RWPE2 (cell line): ENCODE data around the gene GNE.
"Not testable (repeated sequence)": the region's sequence is repeated elsewhere in the genome, so short reads cannot be mapped to it uniquely, and the experiment has no call there.

ENCODE experiments used
- ATAC-seq: fragments of 200-7000 bp; cut with Tn5 transposase; 3 replicates; pipeline ENCODE4 v1.9.1; 2021; ENCODE audit warnings: low read depth
- DNase-seq: peaks from one replicate; pipeline ENCODE4 v3.0.0-alpha.2; 2020; ENCODE audit warnings: low spot score
- H3K27ac ChIP-seq: fragments of 450-650 bp; 2 replicates; pipeline ENCODE4 v1.5.1; 2017; ENCODE audit warnings: mild to moderate bottlenecking; ENCODE audit not compliant: poor library complexity, severe bottlenecking
- H3K27me3 ChIP-seq: fragments of 250-450 bp; sonication (Bioruptor Pico); 2 replicates; pipeline ENCODE4 v1.5.1; 2021; ENCODE audit warnings: mild to moderate bottlenecking, moderate library complexity; ENCODE audit not compliant: insufficient read depth, poor library complexity, severe bottlenecking
- H3K36me3 ChIP-seq: fragments of 250-450 bp; sonication (Bioruptor Pico); 2 replicates; pipeline ENCODE4 v1.5.1; 2020; ENCODE audit warnings: low read depth, mild to moderate bottlenecking, moderate library complexity
- H3K4me1 ChIP-seq: fragments of 250-450 bp; sonication (Bioruptor Pico); 2 replicates; pipeline ENCODE4 v1.5.1; 2021; ENCODE audit warnings: mild to moderate bottlenecking, moderate library complexity; ENCODE audit not compliant: insufficient read depth, poor library complexity, severe bottlenecking
- H3K4me3 ChIP-seq: fragments of 250-450 bp; sonication (Bioruptor Pico); 2 replicates; pipeline ENCODE4 v1.5.1; 2021; ENCODE audit warnings: mild to moderate bottlenecking, moderate library complexity; ENCODE audit not compliant: severe bottlenecking
- H3K9me3 ChIP-seq: fragments of 250-450 bp; sonication (Bioruptor Pico); 2 replicates; pipeline ENCODE4 v1.5.1; 2021; ENCODE audit warnings: mild to moderate bottlenecking, moderate library complexity; ENCODE audit not compliant: severe bottlenecking
- TF ChIP-seq, protein P1 (sequence below): fragments of 450-650 bp; IDR thresholded peaks from one replicate; pipeline ENCODE4 v1.5.1; 2017; ENCODE audit warnings: mild to moderate bottlenecking, moderate library complexity; ENCODE audit not compliant: poor library complexity, severe bottlenecking

Gene GNE

DNA sequence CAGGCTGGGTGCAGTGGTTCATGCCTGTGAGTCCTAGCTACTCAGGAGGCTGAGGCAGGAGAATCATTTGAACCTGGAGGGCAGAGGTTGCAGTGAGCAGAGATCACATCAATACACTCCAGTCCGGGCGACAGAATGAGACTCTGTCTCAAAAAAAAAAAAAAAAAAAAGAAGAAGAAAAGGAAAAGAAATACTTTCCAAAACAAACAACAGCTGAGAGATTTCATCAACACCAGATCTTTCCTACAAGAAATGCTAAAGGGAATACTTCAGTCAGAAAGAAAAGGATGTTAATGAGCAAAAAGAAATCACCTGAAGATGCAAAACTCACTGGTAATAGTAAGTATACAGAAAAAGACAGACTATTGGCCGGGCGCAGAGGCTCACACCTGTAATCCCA is 80.7 kb downstream of the GNE start:
- H3K4me3 ChIP-seq: no peak overlapping the region
- ATAC-seq (no peak), DNase-seq (no peak)
- TF ChIP-seq, protein P1, sequence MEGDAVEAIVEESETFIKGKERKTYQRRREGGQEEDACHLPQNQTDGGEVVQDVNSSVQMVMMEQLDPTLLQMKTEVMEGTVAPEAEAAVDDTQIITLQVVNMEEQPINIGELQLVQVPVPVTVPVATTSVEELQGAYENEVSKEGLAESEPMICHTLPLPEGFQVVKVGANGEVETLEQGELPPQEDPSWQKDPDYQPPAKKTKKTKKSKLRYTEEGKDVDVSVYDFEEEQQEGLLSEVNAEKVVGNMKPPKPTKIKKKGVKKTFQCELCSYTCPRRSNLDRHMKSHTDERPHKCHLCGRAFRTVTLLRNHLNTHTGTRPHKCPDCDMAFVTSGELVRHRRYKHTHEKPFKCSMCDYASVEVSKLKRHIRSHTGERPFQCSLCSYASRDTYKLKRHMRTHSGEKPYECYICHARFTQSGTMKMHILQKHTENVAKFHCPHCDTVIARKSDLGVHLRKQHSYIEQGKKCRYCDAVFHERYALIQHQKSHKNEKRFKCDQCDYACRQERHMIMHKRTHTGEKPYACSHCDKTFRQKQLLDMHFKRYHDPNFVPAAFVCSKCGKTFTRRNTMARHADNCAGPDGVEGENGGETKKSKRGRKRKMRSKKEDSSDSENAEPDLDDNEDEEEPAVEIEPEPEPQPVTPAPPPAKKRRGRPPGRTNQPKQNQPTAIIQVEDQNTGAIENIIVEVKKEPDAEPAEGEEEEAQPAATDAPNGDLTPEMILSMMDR: no peak
- H3K27me3 ChIP-seq: no peaks in the 10 kb centered on the region
- H3K27ac ChIP-seq: no peak overlapping the region
- no peaks in the 10 kb centered on the region for H3K4me1 ChIP-seq
- H3K9me3 ChIP-seq: no peaks in the 10 kb centered on the region
- H3K36me3 ChIP-seq: no peaks in the 10 kb centered on the region

DNA sequence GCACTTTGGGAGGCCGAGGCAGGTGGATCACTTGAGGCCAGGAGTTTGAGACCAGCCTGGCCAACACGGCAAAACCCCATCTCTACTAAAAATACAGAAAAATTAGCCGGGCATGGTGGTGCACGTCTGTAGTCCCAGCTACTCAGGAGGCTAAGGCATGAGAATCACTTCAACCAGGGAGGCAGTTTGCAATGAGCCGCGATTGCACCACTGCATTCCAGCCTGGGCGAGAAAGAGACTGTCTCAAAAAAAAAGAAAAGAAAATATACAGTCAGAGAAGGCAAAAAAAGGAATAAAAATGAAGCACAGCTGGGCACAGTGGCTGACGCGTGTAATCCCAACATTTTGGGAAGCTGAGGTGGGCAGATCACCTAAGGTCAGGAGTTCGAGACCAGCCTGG is 81.8 kb downstream of the GNE start:
- H3K27me3 ChIP-seq, DNase-seq, ATAC-seq, H3K9me3 ChIP-seq, H3K36me3 ChIP-seq, H3K4me3 ChIP-seq, H3K4me1 ChIP-seq, H3K27ac ChIP-seq: not testable (repeated sequence)

GRCh38 chr9:36175209-36175608 is 83.0 kb downstream of the GNE start:
- DNase-seq, H3K9me3 ChIP-seq, H3K4me1 ChIP-seq, H3K27me3 ChIP-seq, H3K4me3 ChIP-seq, ATAC-seq, H3K27ac ChIP-seq, H3K36me3 ChIP-seq: not testable (repeated sequence)

DNA sequence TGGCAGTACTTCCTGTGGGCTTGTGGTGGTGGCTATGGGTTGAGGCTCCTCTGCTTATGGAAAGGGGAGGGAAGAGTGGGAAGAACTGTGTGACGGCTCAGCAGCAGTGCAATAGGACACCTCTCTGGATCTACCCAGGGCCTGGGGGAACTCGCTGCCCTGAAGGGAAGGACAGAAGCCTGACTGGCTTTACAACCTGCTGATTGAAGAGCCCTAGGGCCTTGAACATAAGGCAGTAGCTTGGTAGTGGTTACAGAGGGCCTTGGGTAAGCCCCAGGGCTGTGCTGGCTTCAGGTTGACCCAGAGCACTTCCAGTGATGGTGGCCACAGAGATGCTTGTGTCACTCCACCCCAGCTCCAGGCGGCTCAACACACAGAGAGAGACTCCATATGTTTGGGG is 83.5 kb downstream of the GNE start:
- no peak overlapping the region for H3K27ac ChIP-seq
- H3K9me3 ChIP-seq: no peaks in the 10 kb centered on the region
- TF ChIP-seq, protein P1: no peak
- ATAC-seq (no peak), DNase-seq (no peak)
- no peaks in the 10 kb centered on the region for H3K4me1 ChIP-seq
- no peaks in the 10 kb centered on the region for H3K27me3 ChIP-seq
- no peaks in the 10 kb centered on the region for H3K36me3 ChIP-seq
- no peak overlapping the region for H3K4me3 ChIP-seq

- Histone ChIP-seq H3K4me3 (no peak overlapping the region), H3K9me3 (no peaks in the 10 kb centered on the region), H3K4me1 (no peaks in the 10 kb centered on the region), H3K27me3 (no peaks in the 10 kb centered on the region), H3K36me3 (no peaks in the 10 kb centered on the region), H3K27ac (no peak overlapping the region)
- ATAC-seq: no peak
- TF ChIP-seq, protein P1: no peak
- no peak for DNase-seq
Observed at GRCh38 chr9:36174271-36174670, 84.0 kb downstream of the GNE start.

DNA sequence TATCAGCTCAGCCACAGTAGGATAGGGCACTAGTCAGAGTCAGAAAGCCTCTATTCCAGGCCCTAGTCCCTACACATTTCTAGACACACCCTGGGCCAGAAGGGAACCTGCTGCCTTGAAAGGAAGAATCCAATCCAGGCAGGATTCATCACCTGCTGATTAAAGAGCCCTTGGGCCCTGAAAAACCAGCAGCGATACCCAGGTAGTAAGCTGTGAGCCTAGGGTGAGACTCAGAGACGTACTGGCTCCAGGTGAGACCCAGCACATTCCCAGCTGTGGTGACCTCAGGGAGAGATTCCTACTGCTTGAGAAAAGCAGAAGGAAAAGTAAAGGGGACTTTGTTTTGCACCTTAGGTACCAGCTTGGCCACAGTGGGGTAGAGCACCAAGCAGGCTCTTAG is 84.4 kb downstream of the GNE start:
- Histone ChIP-seq H3K27ac (no peak overlapping the region), H3K9me3 (no peaks in the 10 kb centered on the region), H3K36me3 (no peaks in the 10 kb centered on the region), H3K4me3 (no peak overlapping the region), H3K27me3 (no peaks in the 10 kb centered on the region), H3K4me1 (no peaks in the 10 kb centered on the region)
- DNase-seq (no peak), ATAC-seq (no peak)
- TF ChIP-seq, protein P1: no peak
